Stimulated activated CD4-positive, alpha-beta T cell treated with anti-CD3 and anti-CD28 coated beads, Interleukin-1b, Interleukin-23, amount 100 ng/mL, for 48 hours (primary cell): Measurements from ENCODE around the gene DTYMK.

Source experiments
- DNase-seq: peaks from one replicate; pipeline ENCODE4 v3.0.0-alpha.2; 2020

The DTYMK gene

DNA sequence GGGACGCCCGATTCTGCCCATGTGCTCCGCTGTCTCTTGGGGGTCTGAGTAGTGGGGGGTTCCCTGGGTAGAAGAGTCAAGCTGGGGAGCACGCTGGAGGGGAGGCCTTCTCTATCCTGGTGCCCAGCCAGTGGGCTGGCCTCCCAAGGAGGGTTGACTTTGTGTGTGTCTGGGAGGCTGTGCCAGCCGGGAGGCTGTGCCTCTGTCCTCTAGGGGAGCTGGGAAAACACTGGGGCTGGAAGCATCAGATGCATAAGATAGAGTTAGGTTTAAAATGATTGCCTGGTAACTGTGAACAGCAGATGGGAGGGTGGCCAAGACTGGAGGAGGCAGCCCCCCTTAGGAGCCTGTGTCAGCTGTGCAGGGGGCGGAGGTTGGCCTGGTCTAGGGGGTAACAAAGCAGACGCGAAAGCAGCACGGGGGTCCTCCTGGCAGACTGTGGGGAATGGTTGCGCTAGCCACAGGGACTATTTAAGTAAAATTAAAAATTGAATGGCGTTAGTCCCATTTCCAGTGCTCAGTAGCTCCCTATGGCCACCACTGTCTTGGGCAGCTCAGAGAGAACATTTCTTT lies 16.5 kb upstream of the DTYMK start:
- DNase-seq, result no peak

- DNase-seq, result peak; percentile 88
These were observed 15.8 kb upstream of the DTYMK start for GRCh38 chr2:241702155-241703031.

GRCh38 chr2:241701399-241702154 lies 15.0 kb upstream of the DTYMK start, which contains the start of gene ING5:
TSS of gene ING5 (plus strand) at chr2:241702039. CDS start at chr2:241702066, 27 bp downstream.
- peak; percentile 96 for DNase-seq

DNA sequence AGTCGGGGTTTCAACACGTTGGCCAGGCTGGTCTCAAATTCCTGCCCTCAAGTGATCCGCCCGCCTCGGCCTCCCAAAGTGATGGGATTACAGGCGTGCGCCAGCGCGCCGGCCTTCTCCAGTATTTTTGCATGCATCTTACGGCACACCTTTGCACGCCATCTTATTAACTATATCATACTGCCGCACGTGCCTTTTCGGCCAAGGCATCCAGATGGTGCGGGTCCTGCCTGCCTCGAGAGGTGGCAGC lies 14.5 kb upstream of the DTYMK start:
- no peak for DNase-seq

DNA sequence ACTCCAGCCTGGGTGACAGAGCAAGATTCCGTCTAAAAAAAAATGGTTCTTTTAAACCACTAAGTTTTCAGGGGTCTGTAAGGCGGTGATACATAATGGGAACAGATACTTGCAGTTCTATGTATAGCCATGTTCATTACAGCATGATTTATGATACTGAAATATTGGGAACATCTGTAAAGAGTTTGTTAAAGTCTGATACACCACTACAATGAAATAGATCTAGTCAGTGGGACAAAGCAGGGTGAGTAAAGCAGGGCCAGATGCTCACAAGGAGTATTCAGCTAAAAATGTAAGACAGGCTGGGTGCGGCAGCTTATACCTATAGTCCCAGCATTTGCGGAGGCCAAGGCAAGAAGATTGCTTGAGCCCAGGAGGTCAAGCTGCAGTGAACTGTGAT lies 9.0 kb upstream of the DTYMK start:
- no peak for DNase-seq

GRCh38 chr2:241692448-241692847 lies 5.8 kb upstream of the DTYMK start:
- no peak for DNase-seq

GRCh38 chr2:241690202-241690717 lies 3.6 kb upstream of the DTYMK start:
- DNase-seq, result no peak

DNA sequence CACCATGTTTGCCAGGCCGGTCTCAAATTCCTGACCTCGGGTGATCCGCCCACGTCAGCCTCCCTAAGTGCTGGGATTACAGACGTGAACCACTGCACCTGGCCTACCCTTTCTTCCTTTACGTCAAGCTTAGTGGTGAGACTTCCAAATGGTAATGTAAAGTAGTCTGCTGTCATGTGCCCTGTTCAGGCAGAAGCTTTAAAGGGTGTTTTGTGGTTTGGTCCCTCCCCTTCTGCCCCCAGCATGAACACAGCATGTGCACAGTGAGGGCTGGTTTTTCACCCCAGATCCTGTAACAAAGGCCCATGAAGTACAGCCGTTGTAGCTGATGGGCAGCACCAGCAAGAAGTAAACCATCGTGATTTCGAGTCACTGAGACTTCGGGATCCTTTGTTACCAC lies 2.7 kb upstream of the DTYMK start:
- DNase-seq, result no peak

DNA sequence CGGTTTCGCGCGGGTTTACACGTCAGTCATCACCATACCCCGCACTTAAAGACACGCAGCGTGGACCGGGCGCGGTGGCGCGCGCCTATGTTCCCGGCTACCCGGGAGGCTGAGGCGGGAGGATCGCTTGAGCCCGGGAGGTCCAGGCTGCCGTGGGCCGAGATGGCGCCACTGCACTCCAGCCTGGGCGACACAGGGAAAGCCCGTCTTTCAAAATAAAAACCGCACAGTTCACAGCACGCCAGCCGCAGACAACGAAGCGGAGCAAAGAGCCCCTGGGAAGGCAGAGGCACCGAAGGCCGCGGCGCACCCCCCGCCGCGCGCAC lies 328 bp downstream of the DTYMK start:
- DNase-seq, result no peak

GRCh38 chr2:241680827-241681599 lies 5.6 kb downstream of the DTYMK start:
- no peak for DNase-seq

GRCh38 chr2:241680044-241680443 lies 6.6 kb downstream of the DTYMK start:
- no peak for DNase-seq

GRCh38 chr2:241678784-241679540 lies 7.7 kb downstream of the DTYMK start:
- DNase-seq, result no peak

DNA sequence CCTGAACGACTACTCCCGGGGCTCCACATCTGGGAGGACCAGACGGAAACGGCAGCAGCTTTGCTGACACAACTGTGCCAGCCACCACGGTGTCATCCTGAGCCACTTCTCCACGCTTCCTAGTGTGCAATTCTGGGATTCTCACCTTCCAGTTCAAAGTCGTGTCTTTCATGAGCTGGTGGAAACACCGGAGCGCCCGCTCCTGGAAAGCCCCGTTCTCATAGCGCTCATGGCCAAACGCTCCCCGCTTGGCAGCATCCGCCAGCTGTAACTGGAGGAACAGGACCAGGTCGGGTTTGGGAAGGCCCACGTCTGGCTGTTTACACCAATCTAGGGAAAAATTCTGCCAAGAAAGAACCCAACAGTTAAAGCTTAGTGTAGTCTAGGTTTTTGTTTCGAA lies 8.3 kb downstream of the DTYMK start:
- no peak for DNase-seq

- no peak for DNase-seq
These were observed 9.2 kb downstream of the DTYMK start for GRCh38 chr2:241677392-241677791.

- no peak for DNase-seq
These were observed 9.9 kb downstream of the DTYMK start for GRCh38 chr2:241676665-241677064.

- DNase-seq, result no peak
These were observed 10.7 kb downstream of the DTYMK start for GRCh38 chr2:241675885-241676284.

GRCh38 chr2:241673797-241674725 lies 12.6 kb downstream of the DTYMK start:
- DNase-seq, result no peak

GRCh38 chr2:241673189-241673663 lies 13.4 kb downstream of the DTYMK start:
- no peak for DNase-seq

- no peak for DNase-seq
These were observed 14.1 kb downstream of the DTYMK start for GRCh38 chr2:241672243-241673188.
